ENCODE measurements around the gene ACOT12. TPM values are rescaled to one million over a fixed set of nuclear protein-coding genes. Genes with fewer than 3 reads are reported as not detected.
A peak's percentile ranks its signal among the peaks of the same experiment; 100 is the strongest.

The ACOT12 gene
- total RNA-seq, 1 experiment from 2014 or later, result not detected

GRCh38 chr5:81400375-81400774 lies 6.4 kb upstream of the ACOT12 start:
- DNase-seq (ENCODE audit: low read depth), result no peak

GRCh38 chr5:81398741-81399140 lies 4.8 kb upstream of the ACOT12 start:
- DNase-seq (ENCODE audit: low read depth), result peak; percentile 20

- peak; percentile 28 for DNase-seq (ENCODE audit: low read depth)
Observed at GRCh38 chr5:81397176-81397575, 3.2 kb upstream of the ACOT12 start.

- no peak for DNase-seq (ENCODE audit: low read depth)
Observed at GRCh38 chr5:81395262-81395661, 1.3 kb upstream of the ACOT12 start.

GRCh38 chr5:81393430-81393782 lies 528 bp downstream of the ACOT12 start:
- no peak for DNase-seq (ENCODE audit: low read depth)

- DNase-seq (ENCODE audit: low read depth), result no peak
Observed at GRCh38 chr5:81389025-81389424, 4.9 kb downstream of the ACOT12 start.

GRCh38 chr5:81388169-81388568 lies 5.8 kb downstream of the ACOT12 start:
- no peak for DNase-seq (ENCODE audit: low read depth)

GRCh38 chr5:81383867-81384266 lies 10.1 kb downstream of the ACOT12 start:
- no peak for DNase-seq (ENCODE audit: low read depth)

- DNase-seq (ENCODE audit: low read depth), result no peak
Observed at GRCh38 chr5:81371354-81371876, 22.5 kb downstream of the ACOT12 start.

- no peak for DNase-seq (ENCODE audit: low read depth)
Observed at GRCh38 chr5:81370912-81371311, 23.0 kb downstream of the ACOT12 start.

- DNase-seq (ENCODE audit: low read depth), result no peak
Observed at GRCh38 chr5:81365541-81365940, 28.4 kb downstream of the ACOT12 start.

- no peak for DNase-seq (ENCODE audit: low read depth)
Observed at GRCh38 chr5:81363093-81363871, 30.7 kb downstream of the ACOT12 start.

- DNase-seq (ENCODE audit: low read depth), result no peak
Observed at GRCh38 chr5:81361600-81361999, 32.3 kb downstream of the ACOT12 start.

- no peak for DNase-seq (ENCODE audit: low read depth)
Observed at GRCh38 chr5:81360640-81361039, 33.3 kb downstream of the ACOT12 start.

GRCh38 chr5:81359881-81360280 lies 34.1 kb downstream of the ACOT12 start:
- no peak for DNase-seq (ENCODE audit: low read depth)

- DNase-seq (ENCODE audit: low read depth), result peak; percentile 17
Observed at GRCh38 chr5:81359108-81359507, 34.8 kb downstream of the ACOT12 start.

- DNase-seq (ENCODE audit: low read depth), result no peak
Observed at GRCh38 chr5:81355291-81356251, 38.4 kb downstream of the ACOT12 start.

- DNase-seq (ENCODE audit: low read depth), result no peak
Observed at GRCh38 chr5:81354093-81354492, 39.8 kb downstream of the ACOT12 start.

GRCh38 chr5:81353189-81353588 lies 40.7 kb downstream of the ACOT12 start:
- DNase-seq (ENCODE audit: low read depth), result no peak

GRCh38 chr5:81350507-81350906 lies 43.4 kb downstream of the ACOT12 start:
- DNase-seq (ENCODE audit: low read depth), result no peak

- DNase-seq (ENCODE audit: low read depth), result no peak
Observed at GRCh38 chr5:81349161-81349560, 44.8 kb downstream of the ACOT12 start.

- no peak for DNase-seq (ENCODE audit: low read depth)
Observed at GRCh38 chr5:81345411-81346003, 48.4 kb downstream of the ACOT12 start.
